Measurements from ENCODE around the gene PAX7.

The PAX7 gene

DNA sequence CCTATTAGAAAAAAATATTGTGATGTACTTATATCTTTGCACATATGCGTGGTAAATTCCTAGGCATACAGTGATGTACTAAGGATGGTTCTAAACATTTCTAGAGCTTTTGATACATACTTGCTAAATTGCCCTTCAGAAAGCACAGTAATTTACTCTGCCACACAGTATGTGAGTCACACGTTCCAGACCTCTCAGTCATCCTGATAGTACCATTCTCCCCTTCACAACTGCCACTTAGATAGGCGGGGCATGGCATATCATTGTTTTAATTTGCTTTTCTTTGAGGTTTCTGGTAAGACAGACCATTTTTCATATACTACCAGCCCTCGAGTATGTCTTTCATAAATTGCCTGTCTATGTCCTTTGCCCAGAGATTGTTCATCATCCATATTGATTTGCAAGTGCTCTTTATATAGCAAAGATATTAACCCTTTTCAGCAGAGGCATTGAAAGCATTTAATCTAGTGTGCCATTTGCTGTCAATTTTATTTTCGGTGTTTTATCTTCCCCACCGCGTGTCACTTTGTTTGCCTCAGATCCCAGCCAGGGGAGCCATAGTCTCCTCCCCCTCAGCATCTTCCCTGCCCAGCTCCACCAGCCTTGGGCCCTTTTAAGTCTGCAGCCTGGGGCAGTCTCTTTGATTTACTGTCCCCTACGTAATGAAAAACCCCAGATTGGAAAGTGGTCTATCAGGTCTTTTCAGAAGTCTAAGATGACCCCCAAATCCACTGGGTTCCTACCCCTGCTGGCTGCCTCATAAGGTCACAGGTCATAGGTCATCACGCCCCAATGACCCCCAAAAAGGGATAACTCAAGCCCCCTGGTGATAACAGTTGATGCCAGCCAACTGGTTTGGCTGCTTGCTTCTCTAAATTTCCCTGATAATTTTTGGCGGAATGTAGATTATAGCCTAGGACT lies 11.8 kb upstream of the PAX7 start:
- DNase-seq: peak; percentile 33

DNA sequence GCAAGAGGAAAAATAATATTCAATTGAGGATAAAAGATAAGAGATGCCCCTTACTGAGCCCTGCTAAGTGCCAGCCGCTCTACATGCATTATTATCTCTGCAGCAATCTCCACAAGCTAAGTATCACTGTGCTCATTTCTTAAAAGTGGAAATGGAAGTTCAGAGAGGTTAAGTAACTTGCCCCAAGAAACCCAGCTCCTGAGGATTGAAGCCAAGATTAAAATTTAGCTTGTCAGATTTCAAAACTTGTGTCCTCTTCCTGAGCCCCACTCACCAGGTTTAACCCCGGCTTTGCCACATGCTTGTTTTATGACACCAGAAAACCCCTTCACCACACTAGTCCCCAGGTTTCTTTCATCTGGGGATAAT lies 11.2 kb upstream of the PAX7 start:
- DNase-seq: no peak

DNA sequence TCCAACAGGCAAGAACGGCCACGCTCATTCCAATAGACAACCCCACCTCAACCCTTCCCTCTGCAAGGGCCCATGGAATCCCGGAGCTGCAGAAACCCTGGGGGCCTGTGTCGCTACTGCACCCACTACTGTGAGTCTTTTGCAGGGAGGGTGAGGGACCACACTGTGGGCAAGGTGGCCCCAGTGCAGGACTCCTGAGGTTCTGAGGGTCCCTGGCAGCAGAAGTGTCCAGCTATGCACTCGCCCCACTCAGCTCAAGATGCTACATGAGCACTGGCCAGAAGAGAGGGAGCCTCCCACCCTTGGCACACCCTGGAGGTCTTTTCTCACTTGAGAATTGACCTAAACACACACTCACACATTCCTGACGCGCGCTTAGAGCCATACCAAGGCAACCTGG lies 2.1 kb upstream of the PAX7 start:
- DNase-seq: no peak

DNA sequence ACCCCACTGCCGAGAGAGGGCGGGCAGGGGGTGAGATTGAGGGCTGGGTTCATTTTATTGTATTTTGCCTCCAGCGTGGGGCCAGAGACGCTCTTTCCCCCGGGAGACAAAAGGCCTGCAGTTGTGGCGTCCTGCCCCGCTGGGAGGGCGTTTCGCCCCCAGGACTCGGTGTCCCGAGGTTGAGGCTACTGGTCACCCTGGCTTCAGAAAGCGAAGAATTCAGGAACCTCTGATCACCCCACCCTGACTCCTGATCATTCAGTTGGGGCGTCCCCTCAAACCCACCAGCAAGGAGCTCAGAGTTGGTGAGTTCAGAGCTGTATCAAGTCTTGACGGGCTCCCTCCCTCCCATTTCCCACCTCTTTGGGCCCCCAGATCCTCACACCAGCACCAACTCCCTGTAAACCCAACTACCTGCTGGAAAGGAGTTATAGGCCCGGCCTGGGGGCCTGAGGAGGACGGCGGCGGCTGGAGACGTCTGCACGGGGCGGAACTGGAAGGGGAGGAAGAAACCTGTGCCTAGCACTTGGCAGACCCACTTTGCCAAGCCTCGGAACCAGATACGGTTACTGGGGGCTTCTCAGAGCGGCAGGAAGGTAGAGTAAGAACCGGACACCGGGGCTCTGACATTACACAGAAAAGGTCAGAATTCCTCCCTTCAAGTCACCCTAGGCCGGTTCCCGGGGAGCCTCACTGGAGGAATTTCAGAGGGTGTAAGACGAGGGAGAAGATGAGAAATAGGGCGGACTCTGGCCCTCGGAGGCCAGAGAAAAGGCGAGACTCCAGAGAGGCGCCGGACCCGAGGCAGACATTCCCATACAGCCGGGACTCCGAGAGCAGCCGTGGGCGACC lies 761 bp upstream of the PAX7 start:
- no peak for DNase-seq

DNA sequence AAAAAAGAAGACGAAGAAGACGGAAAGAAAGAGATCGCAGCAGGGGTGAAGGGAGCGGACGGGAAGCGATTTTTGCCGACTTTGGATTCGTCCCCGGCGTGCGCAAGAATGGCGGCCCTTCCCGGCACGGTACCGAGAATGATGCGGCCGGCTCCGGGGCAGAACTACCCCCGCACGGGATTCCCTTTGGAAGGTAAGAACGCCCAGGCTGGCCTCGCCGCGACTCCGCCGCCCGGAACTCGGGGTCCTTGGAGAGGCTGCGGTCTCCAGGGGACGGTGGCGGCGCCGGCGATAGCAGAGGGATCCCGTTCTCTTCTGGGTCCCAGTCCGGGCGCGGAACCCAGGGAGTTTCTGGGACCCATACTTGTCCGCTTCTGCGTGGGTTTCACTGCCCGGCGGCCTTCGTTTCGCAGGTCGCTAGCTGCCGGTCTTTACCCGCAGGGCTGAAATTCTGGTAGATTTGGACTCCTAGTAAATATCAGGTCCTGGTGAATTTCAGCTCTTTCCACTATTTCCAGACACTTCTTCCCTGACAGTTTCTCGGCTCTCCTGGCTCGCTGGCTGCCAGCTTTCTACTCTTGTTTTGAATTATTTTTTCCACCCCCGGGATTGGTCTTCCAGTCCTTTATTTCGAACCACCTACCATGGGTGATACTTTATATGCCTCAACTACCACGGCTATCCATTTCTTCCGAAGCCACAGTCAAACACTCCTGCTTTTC lies 1.0 kb downstream of the PAX7 start:
- DNase-seq: no peak

DNA sequence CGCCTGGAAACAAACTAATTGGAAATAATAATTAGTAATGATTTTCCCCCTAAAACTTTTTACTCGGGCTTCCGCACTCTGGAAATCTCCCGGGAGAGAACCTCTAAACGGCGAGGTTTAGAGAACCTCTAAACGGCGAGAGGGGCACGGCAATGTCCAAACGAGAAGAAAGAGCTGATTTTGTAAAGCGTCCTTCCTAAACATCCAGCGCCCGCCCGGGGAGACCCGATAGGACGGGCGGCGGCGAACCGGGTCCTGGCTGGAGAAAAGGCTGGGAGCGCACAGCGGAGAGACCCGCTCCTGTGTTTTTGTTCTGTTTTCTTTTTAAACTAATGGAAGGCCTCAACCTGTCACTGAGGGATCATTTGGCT lies 1.6 kb downstream of the PAX7 start:
- DNase-seq: no peak

DNA sequence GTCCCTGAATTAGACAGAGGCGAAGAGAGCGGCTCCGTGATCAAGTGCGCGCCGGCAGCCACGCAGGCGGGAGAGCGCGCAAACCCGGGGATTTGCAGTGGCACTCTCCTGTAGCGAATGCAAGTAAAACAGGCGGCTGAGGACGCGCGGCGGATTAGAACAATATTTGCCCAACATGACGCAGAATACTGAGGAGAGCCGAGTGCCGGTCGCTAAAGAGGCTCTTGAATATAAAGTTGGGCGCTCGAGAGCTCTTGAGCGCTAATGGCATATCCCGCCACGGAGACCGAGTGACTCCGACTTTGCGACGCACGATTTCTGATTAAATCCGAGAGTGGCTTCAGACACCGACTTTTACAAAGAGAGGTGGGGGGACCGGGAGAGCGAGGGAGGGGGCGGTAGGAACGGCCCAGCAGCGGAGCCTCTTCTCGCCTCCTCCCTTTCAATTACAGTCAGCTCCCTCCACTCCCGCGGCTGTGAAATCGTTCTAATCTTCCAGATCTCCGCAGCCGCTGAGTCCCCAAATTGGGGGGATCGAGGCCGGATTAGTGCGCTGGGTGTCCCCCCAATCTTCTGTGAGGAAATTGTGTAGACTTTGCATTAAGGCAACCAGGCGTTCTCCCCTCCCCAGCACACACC lies 2.3 kb downstream of the PAX7 start:
- no peak for DNase-seq

DNA sequence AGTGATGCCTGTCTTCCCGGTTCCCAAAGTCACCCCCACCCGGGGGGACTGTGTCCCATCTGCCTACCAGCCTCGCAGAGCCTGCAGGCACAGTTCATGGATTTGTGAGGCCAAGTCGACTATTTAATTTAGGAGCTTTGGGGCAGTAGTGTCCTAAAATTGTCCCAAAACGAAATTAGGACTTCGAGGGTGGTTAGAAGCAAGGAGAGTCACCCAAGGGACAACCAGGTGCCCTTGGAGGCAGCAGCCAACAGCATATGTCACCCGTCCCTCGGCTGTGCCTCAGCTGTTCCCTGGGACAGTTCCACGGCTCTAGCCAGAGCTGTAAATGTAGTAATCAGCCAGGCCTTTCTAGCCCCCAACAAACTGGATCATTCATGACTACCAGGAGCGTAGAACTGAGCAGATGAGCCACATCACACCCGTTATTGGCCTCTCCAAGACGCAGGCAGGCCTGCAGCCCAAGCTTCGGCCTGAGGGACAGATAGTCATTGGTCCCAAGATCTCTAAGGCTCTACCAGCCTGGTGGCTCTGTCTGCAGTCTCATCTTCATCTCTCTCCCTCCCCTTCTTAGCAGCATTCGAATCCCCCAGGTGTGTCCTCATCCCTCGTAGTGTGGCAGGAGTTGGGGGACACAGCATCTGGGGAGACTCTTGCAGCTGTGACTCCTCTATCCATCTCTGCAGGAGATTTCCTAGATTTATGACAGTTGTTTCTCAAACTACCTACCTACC lies 2.9 kb downstream of the PAX7 start:
- DNase-seq: no peak

DNA sequence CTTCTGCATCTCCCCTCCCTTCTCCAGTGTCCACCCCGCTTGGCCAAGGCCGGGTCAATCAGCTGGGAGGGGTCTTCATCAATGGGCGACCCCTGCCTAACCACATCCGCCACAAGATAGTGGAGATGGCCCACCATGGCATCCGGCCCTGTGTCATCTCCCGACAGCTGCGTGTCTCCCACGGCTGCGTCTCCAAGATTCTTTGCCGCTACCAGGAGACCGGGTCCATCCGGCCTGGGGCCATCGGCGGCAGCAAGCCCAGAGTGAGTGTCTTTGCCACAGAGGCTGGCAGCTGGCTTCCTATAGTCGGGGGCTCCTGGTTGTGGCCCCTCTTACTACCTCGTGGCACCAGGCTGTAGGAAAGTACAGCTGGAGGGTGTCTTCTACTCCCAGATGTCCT lies 3.6 kb downstream of the PAX7 start:
- no peak for DNase-seq

DNA sequence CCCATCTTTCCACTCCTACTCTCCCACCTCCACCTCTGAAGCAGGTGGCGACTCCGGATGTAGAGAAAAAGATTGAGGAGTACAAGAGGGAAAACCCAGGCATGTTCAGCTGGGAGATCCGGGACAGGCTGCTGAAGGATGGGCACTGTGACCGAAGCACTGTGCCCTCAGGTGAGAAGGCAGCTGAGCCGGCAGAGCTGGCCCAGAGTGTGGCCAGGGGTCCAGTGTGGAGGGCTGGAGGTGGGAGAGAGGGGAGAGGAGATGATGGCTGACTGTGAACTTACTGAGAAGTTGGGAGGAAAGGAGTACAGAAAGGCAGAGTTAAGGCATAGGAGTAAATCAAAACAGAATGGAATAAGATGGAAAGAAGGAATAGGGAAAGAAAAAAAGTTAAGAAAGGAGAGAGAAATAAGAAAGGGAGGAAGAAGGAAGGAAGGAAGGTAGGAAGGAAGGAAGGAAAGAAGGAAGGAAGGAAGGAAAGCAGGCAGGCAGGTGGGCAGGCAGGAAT lies 4.5 kb downstream of the PAX7 start:
- DNase-seq: no peak

DNA sequence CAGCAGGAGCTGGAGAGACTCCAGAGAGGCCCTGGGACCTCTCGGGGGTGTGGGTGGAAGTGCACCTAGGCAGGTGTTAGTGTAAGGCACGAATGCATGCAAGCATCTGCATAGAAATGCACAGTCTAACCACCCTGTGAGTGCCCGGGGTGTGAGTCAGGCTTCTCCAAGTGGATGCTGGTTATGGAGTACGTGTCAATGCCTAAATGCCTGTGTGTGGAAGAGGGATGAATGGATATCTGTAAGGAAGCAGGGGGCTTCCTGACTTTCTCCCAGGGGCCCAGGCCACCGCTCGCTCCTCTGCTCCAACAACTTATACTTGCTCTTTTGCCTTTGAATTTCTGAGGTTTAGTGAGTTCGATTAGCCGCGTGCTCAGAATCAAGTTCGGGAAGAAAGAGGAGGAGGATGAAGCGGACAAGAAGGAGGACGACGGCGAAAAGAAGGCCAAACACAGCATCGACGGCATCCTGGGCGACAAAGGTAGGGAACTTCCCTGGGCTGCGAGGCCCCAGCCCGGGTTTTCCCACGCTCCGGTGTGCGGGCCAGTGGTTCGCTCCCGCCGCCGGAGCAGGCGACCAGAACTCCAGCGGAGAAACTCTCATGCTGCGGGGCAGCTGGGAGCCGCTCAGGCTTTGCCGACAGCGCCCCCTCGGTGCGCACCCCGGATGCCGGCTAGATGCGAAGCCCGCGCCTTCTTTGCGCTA lies 5.4 kb downstream of the PAX7 start:
- DNase-seq: peak; percentile 4

DNA sequence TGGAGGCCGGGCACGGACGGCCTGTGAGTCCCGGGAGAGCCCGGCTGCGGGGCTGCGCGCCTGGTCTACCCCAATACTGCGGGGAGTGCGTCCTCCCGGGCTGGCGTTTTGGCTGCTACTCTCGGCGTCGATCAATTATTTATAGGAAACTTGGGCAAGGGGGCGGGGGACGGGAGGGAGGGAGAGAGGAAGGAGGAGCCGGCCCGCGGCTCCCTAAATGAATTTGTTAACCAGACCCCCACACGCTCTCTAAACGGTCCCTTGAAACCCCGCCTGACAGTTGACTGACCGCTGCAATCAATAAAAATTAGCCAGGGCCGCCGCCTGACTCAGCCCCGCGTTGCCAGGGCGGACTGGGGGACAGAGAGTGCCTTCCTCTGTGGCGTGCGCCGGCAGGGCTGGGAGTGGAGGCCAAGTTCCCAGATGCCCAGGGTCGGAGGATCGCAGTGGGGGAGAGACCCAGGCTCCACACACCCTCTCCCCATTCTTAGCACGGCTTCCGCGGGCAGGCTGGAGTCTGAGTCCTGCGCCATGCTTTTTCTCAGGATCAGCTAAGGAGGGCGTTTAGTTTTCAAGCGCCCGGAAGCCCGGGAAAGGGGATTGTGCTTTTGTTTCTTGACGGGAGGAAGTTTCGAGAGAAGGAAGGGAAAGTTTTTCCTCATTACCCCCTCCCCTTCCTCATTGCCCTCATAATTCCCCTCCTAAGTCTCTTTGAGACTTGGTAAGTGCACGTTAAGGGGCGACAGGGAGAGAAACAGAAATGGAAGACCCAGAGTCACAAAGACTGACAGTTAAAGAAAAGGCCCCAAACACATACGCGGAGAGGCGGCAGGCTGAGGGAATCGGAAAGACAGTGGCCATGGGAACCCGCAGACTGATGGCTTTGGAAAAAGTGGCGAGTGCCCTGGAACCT lies 6.2 kb downstream of the PAX7 start:
- no peak for DNase-seq

DNA sequence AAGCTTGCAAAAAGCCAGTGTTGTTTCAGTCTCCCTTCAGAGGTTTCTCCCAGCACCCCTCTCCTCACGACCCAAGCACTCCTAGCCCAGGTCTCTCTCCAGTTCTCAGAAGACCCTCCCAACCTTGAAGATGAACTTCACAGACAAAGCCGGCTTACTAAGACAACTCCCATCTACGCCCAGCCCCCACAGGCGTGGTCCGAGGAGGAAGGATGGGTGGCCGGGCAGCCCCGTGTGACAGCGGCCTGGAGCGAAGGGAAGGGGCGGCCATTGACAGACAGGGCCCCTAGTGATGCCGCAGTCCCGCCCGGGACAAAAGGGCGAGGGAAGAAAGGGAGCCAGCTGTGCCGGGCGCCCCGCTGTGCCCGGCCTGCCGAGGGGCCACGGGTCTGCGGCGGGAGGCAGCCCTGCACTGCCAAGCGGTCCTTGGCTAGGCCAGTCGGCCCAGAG lies 6.9 kb downstream of the PAX7 start:
- no peak for DNase-seq

DNA sequence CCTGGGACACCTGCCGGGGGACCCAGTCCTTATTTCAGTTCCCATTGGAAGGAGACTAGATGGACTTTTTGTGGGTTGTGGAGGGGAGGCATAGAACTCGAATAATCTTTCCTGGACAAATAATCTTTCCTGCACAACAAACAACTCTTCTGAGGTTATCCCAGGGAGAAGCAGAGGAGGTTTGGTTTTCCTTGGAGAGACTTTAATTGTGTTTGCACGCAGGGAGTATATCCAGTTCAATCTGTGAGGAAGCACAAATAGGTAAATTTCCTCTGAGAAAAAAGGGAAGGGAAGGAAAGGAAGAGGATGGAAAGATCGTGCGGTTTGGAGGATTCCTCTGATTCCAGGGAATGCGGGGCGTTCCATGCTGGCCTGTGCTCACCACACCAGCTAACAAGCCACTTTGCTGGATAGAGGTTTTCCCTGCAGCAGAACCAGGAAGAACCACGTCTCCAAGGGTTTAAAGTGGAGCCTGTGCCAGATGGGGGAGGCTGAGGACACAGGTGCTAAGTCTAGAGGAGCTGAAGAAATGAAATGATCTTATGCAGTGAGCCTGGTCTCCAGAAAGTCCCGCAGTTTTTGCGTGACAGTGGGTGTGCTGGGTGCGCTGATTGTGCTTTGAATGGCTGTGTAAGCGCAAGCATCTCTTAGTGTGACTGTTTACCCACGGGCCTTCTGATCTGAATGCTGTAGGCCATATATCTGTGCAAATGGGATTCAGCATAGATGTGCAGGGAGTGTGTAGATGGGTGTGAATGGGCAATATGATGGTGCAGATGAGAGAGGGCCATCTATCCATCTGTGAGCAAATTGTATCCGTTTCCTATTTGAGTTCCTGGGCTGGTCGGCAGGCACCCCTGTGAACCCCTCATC lies 7.6 kb downstream of the PAX7 start:
- no peak for DNase-seq

DNA sequence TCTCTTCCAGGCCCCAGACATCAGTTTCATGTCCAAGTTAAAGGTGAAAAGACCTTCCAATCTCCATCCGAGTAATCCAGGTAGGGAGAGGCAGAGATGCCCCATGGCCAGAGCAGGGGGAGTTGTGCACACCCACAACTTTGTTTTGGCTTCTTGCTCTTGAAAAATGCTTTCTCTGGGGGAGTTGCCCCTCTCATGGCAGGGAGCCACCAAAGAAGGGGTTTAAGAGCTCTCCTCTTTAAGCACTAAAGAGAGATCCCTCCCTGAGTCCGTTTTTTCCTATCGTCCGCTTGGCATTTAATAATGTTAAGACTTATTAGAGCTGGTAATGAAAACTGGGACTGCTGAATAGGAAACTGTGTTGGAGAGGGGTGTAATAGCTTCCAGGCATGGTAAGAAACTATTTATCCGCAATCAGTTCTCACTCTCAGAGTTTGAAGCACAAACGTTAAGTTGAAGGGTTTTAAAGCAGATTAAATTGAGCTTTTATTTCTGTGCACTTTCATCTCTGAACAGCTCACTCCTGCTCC lies 8.3 kb downstream of the PAX7 start:
- no peak for DNase-seq

DNA sequence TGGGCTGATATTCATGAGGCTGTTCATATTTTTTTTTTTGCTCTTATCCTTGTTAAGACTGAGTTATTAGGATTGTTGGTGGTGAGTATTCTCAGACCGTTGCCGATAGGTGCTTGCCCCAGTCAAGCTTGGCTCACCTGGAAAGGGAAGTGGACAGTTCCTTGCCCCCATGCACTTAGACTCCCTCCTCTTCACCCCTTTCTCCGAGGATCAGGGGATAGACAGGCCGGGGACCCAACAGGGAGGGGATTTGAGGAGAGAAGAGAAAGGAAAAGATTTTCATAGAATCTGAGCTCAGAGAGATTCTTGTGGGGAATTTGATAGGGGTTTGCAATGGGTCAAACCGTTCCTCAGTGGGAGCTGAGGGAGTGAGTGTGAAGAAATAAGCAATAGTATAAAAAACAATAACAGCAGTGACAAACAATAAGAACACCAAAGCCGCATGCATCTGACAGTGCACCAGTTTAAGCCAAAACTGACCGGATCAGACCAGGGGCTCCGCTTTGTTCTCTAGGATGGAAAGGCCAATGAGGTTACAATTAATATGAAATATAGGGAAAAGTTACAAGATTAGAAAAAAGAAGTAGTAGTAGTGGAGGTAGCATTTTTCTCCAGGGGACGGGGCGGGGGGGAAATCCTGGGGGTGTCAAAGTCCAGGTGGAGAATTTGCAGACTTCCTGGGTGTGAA lies 8.9 kb downstream of the PAX7 start:
- no peak for DNase-seq

DNA sequence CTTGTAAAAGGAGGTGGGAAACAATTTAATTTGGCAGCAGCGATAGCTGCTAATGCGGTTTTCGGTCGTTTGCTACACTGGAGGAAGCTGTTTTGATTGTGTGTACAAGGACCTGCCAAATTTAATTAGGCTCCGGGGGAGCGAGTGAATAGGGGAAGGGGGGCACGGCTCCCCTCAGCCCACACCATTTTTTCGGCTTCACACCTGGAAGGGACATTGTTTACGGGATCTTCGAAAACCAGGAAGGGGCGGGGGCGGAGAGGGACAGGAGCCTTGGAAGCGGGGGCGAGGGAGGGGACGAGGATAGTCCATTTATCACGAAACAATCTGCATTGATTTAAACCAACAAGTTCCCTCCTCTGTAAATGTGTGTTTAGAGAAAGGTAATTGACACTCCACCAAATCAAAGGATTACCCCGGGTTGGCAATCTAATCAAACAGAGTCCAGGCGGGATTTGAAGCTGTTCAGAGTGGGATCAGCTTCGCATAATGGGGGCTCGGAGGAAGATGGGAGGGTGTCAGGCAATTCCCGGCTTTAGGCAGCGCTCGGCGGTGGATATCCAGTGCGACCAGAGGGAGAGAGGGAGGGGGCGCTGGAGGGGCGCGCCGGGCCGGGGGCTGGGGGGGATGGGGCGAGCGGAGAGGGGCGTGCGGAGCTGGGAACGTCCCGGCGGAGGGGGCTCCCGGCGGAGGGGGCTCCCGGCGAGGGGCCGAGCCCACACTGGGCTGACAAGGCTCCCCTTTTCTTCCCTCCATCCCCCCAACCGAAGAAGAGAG lies 9.8 kb downstream of the PAX7 start:
- DNase-seq: no peak
